Thoracic aorta (tissue), 2 donors: Measurements from ENCODE around the gene CCDC88C. TPM values are rescaled to one million over a fixed set of nuclear protein-coding genes. Genes with fewer than 3 reads are reported as not detected.

Source experiments
- ATAC-seq: fragments of 150-250 bp; one replicate; pipeline ENCODE4 v1.8.0; 2017; ENCODE audit warnings: low read depth; ENCODE audit not compliant: insufficient number of reproducible peaks, low FRiP score
- DNase-seq: peaks from one replicate; pipeline ENCODE4 v3.0.0-alpha.2; 2020; ENCODE audit warnings: low spot score
- H3K27ac ChIP-seq, 2 donors: fragments of 200-600 bp; sonication (generic); 1 replicate in 1 of 2; 2 replicates in 1 of 2; pipeline ENCODE4 v1.5.1; 2016; ENCODE audit warnings: mild to moderate bottlenecking in 2 of 2, moderate library complexity in 2 of 2
- H3K27me3 ChIP-seq: fragments of 200-600 bp; sonication (generic); replicated peaks from 2 replicates; pipeline ENCODE4 v1.6.0; 2016; ENCODE audit warnings: mild to moderate bottlenecking; ENCODE audit not compliant: insufficient read depth
- H3K36me3 ChIP-seq: fragments of 200-600 bp; sonication (generic); one replicate; pipeline ENCODE4 v1.5.1; 2016
- H3K4me1 ChIP-seq, 2 donors: fragments of 200-600 bp; sonication (generic); 1 replicate in 1 of 2; 2 replicates in 1 of 2; pipeline versions ENCODE4 v1.5.1 to v1.6.0; 2016; ENCODE audit warnings: low read depth in 2 of 2, mild to moderate bottlenecking in 1 of 2; ENCODE audit not compliant: control insufficient read depth in 1 of 2
- H3K4me3 ChIP-seq: fragments of 200-600 bp; sonication (generic); 2 replicates; pipeline ENCODE4 v1.5.1; 2016; ENCODE audit warnings: mild to moderate bottlenecking
- H3K9me3 ChIP-seq: fragments of 200-600 bp; sonication (generic); 2 replicates; pipeline ENCODE4 v1.5.1; 2016
- CTCF ChIP-seq: fragments of 200-600 bp; sonication (generic); IDR thresholded peaks from one replicate; pipeline ENCODE4 v1.5.1; 2019; ENCODE audit warnings: antibody characterized with exemption
- total RNA-seq, 2 donors: library from RNA; depleted of rRNA; stranded (reverse); fragments of >200 nt; gene quantifications; one replicate each; pipeline versions ENCODE4 v1.1.0 to v1.2.3, GENCODE V29; 2016

The CCDC88C gene
- total RNA-seq, 2 donors from 2014 or later, result 3.7 to 11.5 TPM

- Histone ChIP-seq H3K27me3 (no peaks in the 10 kb centered on the region), H3K4me3 (no peak overlapping the region), H3K36me3 (no peaks in the 10 kb centered on the region), H3K4me1 (peaks cover 0 to 20% of the 10 kb centered on the region in 2 donors), H3K27ac (no peak overlapping the region), H3K9me3 (no peaks in the 10 kb centered on the region)
- no peak for DNase-seq
- ATAC-seq, result no peak
- no peak for TF ChIP-seq CTCF
Measured at GRCh38 chr14:91400696-91401095, 16.9 kb downstream of the CCDC88C start.

GRCh38 chr14:91399868-91400640, 17.6 kb downstream of the CCDC88C start:
- peaks cover 0 to 20% of the 10 kb centered on the region in 2 donors for H3K4me1 ChIP-seq
- TF ChIP-seq CTCF, result no peak
- no peak overlapping the region for H3K27ac ChIP-seq
- H3K4me3 ChIP-seq, result peak overlapping the region; percentile 39
- ATAC-seq (no peak), DNase-seq (no peak)
- no peaks in the 10 kb centered on the region for H3K27me3 ChIP-seq
- H3K36me3 ChIP-seq, result no peaks in the 10 kb centered on the region
- no peaks in the 10 kb centered on the region for H3K9me3 ChIP-seq

- H3K27ac ChIP-seq, result no peak overlapping the region
- no peak overlapping the region for H3K4me3 ChIP-seq
- DNase-seq (no peak), ATAC-seq (no peak)
- H3K27me3 ChIP-seq, result no peaks in the 10 kb centered on the region
- H3K36me3 ChIP-seq, result no peaks in the 10 kb centered on the region
- peaks cover 0 to 20% of the 10 kb centered on the region in 2 donors for H3K4me1 ChIP-seq
- H3K9me3 ChIP-seq, result no peaks in the 10 kb centered on the region
- TF ChIP-seq CTCF, result no peak
Measured at GRCh38 chr14:91398707-91399106, 18.9 kb downstream of the CCDC88C start.

GRCh38 chr14:91397965-91398591, 19.5 kb downstream of the CCDC88C start:
- DNase-seq (no peak), ATAC-seq (no peak)
- no peak for TF ChIP-seq CTCF
- no peak overlapping the region for H3K4me3 ChIP-seq
- H3K36me3 ChIP-seq, result no peaks in the 10 kb centered on the region
- no peaks in the 10 kb centered on the region for H3K27me3 ChIP-seq
- H3K4me1 ChIP-seq, result peaks cover 0 to 20% of the 10 kb centered on the region in 2 donors
- H3K9me3 ChIP-seq, result no peaks in the 10 kb centered on the region
- H3K27ac ChIP-seq, result no peak overlapping the region

GRCh38 chr14:91396959-91397815, 20.4 kb downstream of the CCDC88C start:
- Histone ChIP-seq H3K4me3 (peak overlapping the region; percentile 24), H3K4me1 (peaks cover 0 to 12% of the 10 kb centered on the region in 2 donors), H3K27me3 (no peaks in the 10 kb centered on the region), H3K9me3 (no peaks in the 10 kb centered on the region), H3K36me3 (no peaks in the 10 kb centered on the region), H3K27ac (no peak overlapping the region)
- no peak for DNase-seq
- TF ChIP-seq CTCF, result no peak
- ATAC-seq, result no peak
